ENCODE data around the gene RGS8.
"Not testable (repeated sequence)": the region's sequence is repeated elsewhere in the genome, so short reads cannot be mapped to it uniquely, and the experiment has no call there.

The RGS8 gene

DNA sequence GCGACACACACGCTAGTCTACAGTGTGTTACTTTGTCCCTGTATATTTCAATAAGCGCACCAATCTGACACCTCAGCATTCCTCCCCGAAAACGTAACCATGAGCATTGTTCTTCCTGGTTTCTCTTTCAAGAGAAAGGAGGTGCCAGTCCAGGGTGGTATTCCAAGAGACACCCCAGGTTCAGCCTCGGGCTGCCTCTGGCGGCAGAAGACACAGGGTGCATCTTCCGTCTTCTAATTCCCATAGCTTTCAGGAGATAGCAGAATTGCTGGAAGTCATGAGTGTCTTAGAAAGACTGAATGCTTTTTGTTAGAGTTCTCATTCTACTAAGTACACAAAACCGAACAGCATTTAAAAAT, 15.9 kb upstream of the RGS8 start:
- DNase-seq: no peak

DNA sequence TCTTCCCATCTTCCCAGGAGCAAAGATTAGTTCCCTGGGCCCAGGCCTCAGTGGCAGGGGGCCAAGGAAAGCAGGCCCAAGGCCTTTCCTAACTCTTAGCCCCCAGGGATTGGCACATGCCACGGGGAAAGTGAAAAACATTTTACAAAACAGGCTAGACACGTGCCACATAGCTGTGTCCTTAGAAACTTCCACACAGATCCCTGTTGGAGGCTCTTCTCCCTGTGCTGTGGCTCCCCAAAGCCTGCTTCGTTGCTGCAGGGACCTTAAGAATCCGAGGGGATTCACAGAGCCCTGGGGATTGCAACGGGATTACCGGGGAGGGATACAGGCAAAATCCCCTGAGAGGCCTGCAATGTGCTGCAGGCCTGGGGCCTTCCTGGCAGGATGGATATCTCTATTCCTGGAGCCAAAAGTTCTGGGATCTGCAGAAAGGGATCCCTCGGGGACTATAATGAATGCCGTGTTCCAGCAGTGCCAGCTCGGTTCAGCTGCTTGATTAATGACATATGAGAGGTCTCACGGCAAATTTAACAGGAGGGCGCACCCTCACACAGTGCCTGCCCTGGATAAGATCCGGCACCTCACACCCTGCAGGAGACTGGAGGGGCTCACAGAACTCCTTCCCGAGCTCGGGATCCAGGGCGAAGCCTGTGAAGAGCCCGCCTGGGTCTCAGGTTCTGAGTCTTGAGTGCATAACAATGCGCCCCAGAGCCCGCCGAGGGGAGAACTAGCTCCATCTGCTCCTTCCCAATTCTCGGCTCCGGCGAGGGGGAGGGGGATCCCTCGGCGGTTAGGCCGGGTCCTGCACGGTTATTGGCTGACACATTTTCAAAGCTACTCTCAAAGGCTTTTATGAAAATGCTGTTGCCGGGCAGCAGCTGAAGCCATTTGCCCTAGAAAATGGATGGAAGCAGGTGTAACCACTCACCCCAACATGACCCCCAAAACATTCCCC, 15.3 kb upstream of the RGS8 start:
- no peak for DNase-seq

DNA sequence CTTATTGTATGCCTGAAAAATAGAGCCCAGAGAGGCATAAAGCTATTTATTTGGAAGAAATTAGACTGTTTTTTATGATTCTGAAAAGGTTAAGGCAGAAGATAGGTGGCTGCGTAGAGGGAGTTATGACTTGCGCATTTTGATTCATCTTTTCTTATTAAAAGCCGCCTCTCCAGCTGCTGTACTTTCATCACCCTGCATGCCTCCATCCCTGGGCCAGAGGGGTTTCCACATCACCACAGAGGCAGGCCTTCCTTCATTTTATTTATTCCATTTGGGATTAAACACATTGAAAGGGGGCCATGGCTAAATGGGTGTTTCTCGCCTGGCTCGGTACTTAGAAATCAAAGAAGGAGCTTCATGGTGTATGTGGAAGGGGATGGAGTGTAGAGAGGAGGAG, 14.6 kb upstream of the RGS8 start:
- DNase-seq: no peak

DNA sequence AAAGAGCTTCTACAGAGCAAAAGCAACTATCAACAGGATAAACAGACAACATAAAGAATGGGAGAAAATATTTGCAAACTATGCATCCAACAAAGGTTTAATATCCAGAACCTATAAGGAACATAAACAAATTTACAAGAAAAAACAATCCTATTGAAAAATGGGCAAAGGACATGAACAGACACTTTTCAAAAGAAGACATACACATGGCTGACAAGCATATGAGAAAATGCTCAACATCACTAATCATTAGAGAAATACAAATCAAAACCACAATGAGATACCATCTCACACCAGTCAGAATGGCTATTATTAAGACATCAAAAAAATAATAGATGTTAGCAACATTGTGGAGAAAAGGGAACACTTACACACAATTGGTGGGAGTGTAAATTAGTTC, 8.8 kb upstream of the RGS8 start:
- DNase-seq: not testable (repeated sequence)

DNA sequence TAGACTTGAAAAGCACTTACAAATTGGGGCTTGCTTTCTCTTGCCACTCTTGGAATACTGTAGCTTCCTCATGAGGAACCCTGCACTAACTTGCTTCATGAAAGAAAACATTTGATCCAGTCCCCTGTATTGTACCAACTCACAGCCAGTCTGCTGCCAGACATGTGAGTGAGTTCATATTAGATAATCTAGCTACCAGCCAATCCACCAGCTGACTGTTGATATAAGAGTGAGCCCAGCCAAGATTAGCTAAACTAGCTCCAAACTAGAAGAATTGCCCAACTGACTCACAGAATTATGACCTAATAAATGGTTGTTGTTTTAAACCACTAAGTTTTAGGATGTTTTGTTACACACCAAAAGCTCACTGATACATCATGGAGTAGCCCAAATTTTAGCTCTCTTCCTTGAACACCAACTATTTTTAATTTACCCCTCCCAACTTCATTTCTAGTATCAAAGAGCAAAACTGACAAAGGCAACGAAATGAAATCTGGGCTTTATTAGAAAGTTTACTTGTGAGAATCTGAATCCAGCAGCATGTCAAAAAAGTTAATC, 6.6 kb upstream of the RGS8 start:
- DNase-seq: no peak

DNA sequence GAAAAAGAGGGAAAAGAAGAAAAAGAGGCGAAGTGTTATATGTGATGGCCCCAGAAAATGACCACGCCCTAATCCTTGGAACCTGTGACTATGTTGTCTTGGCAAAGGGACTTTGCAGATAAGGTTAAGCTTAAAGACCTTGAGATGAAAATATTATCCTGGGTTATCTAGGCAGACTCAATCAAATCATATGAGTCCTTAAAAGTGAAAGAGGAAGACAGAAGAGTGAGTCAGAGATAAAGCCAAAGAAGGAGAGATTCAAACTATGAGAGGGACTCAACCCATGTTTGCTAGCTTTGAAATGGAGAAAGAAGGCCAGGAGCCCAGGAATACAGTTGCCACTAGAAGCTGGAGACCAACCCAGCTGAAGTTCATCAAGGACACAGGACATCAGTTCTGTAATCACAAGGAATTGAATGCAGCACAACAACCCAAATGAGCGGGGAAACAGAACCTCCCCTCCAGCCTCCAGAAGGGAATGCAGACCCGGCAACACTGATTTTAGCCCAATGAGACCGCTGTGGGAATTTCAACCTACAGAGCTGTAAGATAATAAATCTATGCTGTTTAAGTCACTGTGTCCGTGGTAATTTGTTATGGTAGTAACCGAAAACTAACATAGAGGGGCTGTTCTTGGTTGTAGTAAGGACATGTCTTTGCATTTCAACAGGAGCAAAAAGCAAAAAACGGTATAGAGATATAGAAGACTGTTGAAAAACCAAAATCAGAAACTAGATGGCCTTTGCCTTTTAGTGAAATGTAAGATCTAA, 4.2 kb upstream of the RGS8 start:
- DNase-seq: no peak

DNA sequence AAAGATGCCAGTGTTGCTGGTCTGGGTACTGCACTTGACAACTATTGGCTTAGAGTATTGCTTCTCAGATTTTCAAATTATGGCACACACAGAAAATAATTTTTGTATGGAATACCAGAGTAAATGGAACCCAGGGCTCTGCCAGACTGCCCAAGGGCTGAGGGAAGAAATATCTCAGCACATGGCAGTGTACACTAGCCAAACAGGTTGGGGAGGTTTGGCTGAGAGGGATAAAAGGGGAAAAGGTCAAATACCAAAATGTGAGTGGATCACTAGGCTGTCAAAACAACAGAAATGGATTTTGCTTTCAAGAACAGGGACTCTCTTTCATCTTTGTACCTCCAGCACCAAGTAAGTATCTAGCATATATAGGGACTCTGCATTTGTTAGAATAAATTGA, 3.0 kb upstream of the RGS8 start:
- no peak for DNase-seq

DNA sequence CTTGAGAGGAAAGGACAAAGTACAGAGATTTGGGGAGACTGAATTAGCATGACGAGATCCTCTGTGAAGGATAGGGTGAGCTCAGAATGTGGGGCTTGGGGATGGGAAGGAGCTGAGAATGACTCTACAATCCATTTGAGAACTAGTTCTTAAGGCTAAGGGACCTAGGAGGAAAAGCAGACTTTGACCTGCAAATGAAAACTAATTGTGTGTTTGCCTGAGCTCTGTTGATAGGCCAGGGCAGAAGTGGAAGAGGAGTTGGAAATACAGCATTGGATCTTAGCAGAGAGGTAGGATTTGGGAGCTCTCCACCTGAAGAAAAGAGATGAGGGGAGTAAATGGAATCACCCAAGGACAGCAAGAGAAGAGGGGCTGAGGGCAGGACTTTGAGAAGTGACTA, 2.1 kb upstream of the RGS8 start:
- no peak for DNase-seq

DNA sequence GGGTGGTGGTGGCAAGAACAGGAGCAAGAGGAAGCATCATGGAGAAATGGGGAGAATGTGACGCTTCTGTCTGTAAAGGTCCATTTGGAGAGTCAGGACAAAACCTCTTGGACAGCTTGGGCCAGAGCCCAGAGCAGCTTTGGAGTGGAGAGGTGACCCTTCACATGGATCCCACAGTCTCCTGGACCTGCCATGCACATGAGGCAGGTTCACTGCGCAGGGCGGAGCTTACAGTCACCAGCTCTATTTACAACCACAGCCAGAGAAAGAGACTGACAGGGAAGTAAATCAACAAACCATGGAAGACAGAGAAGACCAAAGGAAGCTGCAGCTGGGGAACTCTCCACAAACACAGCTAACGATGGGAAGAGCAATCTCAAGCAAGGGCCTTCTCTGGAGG, 828 bp upstream of the RGS8 start:
- no peak for DNase-seq

DNA sequence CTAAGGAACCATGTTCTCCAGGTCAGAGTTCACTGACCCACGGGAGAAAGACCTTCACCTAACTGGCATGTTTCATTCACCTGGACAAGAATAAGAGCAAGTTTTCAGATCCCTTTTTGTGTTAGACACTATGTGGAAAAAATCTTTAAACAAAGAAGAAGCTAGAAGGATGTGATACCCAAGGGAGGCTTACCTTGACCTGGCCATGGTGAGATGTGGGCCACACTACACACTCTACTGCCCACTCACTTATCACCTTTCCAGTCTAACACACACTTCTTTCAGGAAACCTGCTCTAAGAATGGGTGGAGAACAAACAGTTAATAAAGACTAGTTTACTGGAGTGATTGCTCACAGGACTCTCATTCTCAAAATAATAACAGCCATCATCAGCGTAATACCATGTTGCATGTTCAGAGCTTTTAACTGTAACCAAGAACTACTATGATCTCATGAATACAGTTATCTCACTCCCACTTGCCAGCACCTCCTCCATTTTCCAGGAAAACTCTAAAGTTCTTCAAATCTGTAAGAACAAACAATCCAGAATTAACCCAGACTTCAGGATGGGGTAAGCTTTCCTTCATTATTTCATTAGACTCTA, 1.4 kb downstream of the RGS8 start:
- no peak for DNase-seq

DNA sequence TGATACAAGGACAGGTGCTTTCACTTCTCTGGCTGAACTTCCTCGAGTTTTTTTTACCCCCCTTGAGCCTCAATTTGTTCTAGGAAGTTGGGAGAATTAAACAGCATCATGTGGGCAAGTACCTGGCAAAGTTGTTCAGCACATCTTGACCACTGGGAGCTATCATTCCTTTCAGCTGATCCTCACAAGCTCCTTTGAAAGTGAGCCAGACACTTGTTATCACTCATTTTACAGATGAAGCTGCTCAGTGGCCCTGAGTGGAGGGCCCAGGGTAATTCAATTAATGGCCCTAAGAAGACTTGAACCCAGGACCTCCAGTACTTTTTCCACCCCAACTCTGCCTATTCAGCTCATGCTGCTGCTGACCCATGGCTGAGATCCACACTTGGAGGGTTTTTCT, 2.0 kb downstream of the RGS8 start:
- no peak for DNase-seq

DNA sequence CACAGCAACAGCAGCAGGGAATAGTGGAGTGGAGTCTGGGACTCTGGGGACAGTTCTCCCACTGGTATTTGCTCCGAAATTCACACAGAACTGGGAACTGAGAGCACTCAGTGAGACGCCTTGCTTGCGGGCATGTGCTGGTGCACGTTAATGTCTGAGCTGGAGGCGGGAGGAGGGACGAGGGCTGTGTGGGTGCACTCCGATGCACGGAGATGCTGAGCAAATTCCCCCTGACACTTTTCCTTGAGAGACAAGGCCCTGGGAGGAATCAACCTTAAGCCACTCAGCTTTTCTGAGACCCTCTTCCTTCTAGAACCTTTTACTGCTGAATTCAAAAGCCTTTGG, 2.8 kb downstream of the RGS8 start:
- DNase-seq: no peak

DNA sequence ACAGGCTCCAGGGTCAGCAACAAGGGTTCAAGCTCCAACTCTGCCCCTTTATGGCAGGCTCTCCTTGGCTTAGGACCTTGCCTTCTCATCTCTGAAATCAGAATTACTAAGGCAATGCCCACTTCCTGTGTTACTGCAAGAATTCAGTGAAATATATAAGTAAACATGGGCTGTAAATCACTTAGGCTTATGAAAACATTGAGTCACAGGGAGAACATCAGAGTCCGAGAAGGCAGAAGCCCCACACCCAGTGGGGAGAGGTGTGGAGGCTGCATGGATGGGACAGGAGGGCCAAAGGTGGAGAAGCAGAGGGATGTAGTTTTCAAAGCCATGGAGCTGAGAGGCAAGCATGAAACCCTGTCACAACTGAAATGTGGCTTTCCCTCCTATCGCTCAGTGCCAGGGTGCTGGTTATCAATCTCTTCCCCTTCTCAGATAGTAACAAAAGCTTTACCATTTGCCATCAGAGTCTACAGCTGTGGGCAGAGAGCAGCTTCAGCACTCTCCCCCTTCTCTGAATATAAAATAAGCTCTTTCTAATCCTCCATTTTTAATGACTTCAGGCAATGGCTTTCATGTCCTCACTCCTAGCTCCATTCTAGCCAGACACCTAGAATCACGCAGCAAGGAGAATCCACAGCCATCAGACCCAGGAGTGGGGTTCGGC, 3.4 kb downstream of the RGS8 start:
- DNase-seq: no peak

DNA sequence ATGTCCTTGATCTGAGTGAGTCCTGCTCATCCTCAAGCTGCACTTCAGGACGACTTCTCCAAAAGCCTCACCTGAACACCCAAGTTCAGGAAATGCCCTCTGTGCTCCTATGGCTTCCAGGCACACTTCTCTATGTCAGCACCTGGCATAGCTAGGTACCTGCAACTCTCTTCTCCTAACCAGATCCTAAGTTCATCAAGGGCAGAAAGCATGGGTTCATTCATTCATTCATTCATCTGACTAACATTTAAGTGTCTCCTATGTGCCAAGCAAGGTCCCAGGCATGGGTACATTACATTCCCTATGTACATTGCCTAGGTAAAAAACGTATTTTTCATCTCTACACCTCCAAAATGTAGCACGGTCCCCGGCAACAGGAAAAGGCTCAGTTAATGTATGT, 4.0 kb downstream of the RGS8 start:
- DNase-seq: no peak

DNA sequence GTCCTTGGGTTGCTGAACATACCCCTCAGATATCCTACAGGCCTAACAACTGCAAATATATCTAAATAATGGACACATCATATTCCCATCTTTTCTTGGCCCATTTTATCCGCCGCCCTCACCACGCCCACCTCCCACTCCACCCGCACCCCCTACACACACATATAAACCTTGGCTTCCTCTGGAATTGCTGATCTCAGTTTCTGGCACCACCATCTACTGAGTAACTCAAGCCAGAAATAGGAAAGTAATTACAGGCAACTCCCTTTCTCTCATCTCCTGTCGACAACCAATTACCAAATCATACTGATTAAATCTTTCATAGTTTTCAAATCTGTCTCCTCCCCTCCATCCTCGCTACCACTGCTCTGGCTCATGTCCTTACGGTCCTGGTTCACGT, 4.7 kb downstream of the RGS8 start:
- no peak for DNase-seq

DNA sequence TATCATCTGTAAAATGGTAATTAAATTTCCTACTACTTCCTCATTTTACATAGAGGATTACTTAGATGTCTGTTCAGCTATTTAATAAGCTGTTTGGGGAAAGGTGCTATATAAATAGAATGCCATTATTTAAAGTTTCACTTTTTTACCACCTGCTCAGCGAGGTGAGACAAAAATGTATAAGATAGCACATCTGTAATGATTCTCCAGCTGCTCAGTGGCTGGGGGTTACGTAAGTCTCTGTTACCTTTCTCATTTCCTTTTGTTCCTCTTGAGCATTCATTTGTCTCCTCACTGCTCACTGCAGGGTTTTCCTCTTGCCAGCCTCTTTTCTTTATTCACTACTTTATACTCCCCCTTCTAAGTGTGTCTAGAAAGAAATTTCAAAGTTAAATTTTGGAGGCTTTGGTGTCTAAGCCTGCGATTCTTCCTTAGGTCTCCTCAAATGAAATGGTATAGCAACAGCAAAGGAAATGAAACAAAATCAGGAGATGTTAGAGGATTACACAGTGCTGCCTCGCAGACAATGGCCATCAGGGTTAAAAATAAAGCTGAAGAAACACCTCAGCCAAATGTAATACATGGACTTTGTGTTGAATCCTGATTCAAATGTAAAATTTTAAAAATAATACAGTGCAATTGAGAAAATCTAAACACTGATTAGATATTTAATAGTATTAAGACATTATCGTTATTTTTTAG, 6.8 kb downstream of the RGS8 start:
- DNase-seq: no peak

DNA sequence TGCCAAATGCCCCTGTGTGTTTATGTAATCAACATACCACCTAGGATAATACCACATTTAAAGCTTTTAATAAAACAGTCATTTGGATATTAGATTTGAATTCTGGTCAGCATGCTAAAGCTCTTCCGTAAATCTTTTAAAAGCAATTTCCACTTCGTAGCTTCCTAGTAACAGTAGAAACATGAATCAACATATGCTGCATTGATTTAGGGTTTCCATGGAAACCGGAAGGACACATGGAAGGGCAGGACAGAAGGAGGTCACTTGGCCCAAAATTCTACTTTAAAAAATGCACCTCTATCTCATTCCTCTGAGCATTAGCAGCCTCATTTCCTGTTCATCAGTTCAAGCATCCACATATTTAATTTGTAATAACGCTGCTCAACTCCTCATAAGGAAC, 8.1 kb downstream of the RGS8 start:
- no peak for DNase-seq

DNA sequence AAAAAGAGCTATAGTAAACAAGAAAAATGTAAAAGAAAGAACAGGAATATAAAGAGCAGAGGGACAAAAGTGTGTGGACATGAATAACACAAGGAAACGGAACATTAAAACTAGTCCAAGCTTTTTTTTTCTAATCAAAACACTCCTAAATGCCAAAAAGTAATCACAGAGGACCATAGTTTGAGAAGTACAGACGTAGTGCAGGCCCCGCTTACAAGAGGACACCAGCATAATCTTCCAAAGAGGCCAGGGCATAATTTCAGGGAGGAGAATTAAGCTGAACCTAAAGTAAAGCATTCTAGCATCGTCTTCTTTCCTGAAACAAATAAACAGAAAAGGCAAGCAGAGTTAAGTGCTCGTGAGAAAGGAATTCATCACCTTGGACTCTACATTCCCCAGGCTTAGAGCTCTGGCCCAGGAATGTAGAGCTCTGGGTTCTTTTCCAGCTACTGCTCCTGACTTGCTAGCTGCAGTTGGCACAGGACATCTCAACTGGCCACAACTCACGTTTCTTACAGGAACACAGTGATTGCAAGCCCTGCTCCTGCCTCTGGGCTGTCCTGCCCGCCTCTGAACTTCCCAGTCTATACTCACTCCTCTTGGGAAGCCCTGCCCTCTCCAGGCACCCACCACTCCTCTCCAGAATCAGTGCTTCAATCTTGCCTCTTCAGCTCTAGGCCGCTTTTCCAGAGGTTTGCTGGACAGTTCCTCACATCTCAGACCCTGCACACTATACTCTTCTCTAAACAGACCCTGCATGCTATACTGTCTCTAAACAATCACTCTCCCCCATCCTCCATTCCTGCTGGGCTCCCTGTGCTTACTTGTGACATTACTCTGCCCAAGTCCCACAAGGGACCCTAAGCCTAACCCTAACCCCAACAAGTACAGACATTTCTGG, 9.8 kb downstream of the RGS8 start:
- no peak for DNase-seq

DNA sequence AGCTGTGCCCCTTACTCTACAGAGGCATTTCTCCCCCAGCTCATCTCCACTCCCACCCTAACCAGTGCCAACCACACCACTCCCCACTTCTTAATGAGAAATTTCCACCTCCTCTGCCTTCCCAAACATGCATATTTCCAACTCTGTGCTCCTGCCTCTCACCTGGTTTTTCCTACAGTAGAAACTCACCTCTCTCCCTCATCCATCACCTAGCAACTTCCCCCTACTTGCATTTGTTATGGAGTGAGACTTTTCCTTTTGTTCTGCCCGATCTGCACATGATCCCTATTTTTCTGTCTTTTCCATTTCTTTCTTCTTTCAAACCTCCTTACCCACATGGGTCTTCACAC, 11.9 kb downstream of the RGS8 start:
- DNase-seq: no peak

DNA sequence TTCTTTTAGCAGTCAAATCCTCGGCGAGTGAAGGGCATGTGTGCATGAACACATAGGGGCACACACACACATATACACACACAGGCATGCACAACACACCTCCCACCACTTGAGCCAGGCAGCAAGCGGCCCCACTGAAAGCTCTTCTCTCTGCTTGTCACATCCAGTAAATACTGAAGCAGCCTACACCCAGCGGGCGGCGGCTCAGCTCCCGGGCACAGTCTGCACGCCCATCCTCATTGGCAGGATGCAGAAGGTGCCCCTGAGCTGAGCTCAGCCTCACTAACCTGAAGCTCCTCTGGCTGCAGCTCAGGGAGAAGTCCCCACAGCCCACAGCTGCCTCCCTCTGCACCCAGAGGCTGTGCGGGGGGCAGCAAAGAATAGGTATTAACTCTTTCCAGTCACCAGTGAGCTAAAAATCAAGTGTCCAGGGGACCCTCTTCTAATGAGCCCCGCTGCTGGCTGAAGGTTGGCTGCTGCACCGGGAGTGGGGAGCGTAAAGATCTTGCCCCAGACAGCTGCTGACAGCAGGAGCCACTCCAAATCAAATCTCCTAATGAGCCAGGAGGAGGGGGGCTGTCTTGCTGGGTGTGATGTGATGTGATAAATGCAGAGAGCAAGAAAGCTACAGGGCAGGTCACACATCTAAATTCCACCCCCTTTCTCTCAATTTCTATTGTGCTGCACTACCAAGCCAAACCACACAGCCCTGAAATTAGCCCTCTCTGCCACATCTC, 12.5 kb downstream of the RGS8 start:
- no peak for DNase-seq

Data from CD4-positive, alpha-beta T cell treated with Interleukin-6 for 4 hours (primary cell).